Measurements from ENCODE around the gene CDK10. TPM values are rescaled to one million over a fixed set of nuclear protein-coding genes. Genes with fewer than 3 reads are reported as not detected.
A peak's percentile ranks its signal among the peaks of the same experiment; 100 is the strongest.

CDK10 gene
- total RNA-seq, 1 donor from 2014 or later = 23.6 TPM

GRCh38 chr16:89723279-89724250 is 37.1 kb downstream of the CDK10 start:
- ATAC-seq = no peak
- intact Hi-C loops (cut with micrococcal nuclease) = no loop called here

GRCh38 chr16:89727406-89728120 is 41.1 kb downstream of the CDK10 start:
- intact Hi-C loops (cut with micrococcal nuclease) = no loop called here
- no peak for DNase-seq

More at GRCh38 chr16:89723279-89724250, 37.1 kb downstream of the CDK10 start:
- DNase-seq = peak; percentile 82

GRCh38 chr16:89729293-89729692 is 42.8 kb downstream of the CDK10 start:
- ATAC-seq = no peak
- DNase-seq = no peak
- intact Hi-C loops (cut with micrococcal nuclease) = no loop called here

More at GRCh38 chr16:89727406-89728120, 41.1 kb downstream of the CDK10 start:
- ATAC-seq = no peak

GRCh38 chr16:89729863-89730593 is 43.5 kb downstream of the CDK10 start:
- intact Hi-C loops (cut with micrococcal nuclease) = no loop called here
- no peak for DNase-seq
- peak; percentile 42 for ATAC-seq

GRCh38 chr16:89730610-89731234 is 44.2 kb downstream of the CDK10 start:
- intact Hi-C loops (cut with micrococcal nuclease) = no loop called here
- ATAC-seq (no peak), DNase-seq (no peak)

- intact Hi-C loops (cut with micrococcal nuclease) = no loop called here
Observed at GRCh38 chr16:89732142-89732917, 45.8 kb downstream of the CDK10 start.

GRCh38 chr16:89732918-89733242 is 46.4 kb downstream of the CDK10 start:
- intact Hi-C loops (cut with micrococcal nuclease) = no loop called here
- DNase-seq = no peak
- no peak for ATAC-seq

More at GRCh38 chr16:89732142-89732917, 45.8 kb downstream of the CDK10 start:
- no peak for DNase-seq
- ATAC-seq = no peak

GRCh38 chr16:89733322-89733721 is 46.8 kb downstream of the CDK10 start:
- no peak for DNase-seq
- no peak for ATAC-seq
- intact Hi-C loops (cut with micrococcal nuclease) = no loop called here

GRCh38 chr16:89733792-89734191 is 47.3 kb downstream of the CDK10 start:
- intact Hi-C loops (cut with micrococcal nuclease) = no loop called here
- ATAC-seq = no peak
- DNase-seq = no peak

- DNase-seq (no peak), ATAC-seq (no peak)
- intact Hi-C loops (cut with micrococcal nuclease) = no loop called here
Observed at GRCh38 chr16:89736554-89736953, 50.1 kb downstream of the CDK10 start.

GRCh38 chr16:89737341-89738071 is 51.0 kb downstream of the CDK10 start:
- intact Hi-C loops (cut with micrococcal nuclease) = no loop called here
- ATAC-seq (no peak), DNase-seq (no peak)

GRCh38 chr16:89738072-89738377 is 51.5 kb downstream of the CDK10 start:
- DNase-seq = no peak
- intact Hi-C loops (cut with micrococcal nuclease) = no loop called here
- ATAC-seq = no peak

GRCh38 chr16:89738538-89739317 is 52.2 kb downstream of the CDK10 start:
- intact Hi-C loops (cut with micrococcal nuclease) = no loop called here
- DNase-seq (no peak), ATAC-seq (no peak)

- DNase-seq (no peak), ATAC-seq (no peak)
- intact Hi-C loops (cut with micrococcal nuclease) = no loop called here
Observed at GRCh38 chr16:89739383-89739782, 52.9 kb downstream of the CDK10 start.

- ATAC-seq = peak; percentile 14
- intact Hi-C loops (cut with micrococcal nuclease) = no loop called here
Observed at GRCh38 chr16:89741342-89742014, 55.0 kb downstream of the CDK10 start.

GRCh38 chr16:89742948-89743347 is 56.5 kb downstream of the CDK10 start:
- DNase-seq (no peak), ATAC-seq (no peak)
- intact Hi-C loops (cut with micrococcal nuclease) = no loop called here

More at GRCh38 chr16:89741342-89742014, 55.0 kb downstream of the CDK10 start:
- DNase-seq = no peak

GRCh38 chr16:89744813-89745212 is 58.3 kb downstream of the CDK10 start:
- DNase-seq (peak; percentile 74), ATAC-seq (peak; percentile 56)
- intact Hi-C loops (cut with micrococcal nuclease) = no loop called here
